GM10266 (cell line): Measurements from ENCODE around the gene GNGT1.

ENCODE experiments used
- DNase-seq: peaks from one replicate; pipeline ENCODE4 v3.0.0; 2012; ENCODE audit errors: extremely low spot score
- CTCF ChIP-seq: IDR thresholded peaks from 2 replicates; pipeline ENCODE4 v1.5.1; 2012; ENCODE audit warnings: mild to moderate bottlenecking, low read depth; ENCODE audit not compliant: control insufficient read depth, insufficient read depth; ENCODE audit errors: missing control alignments

The GNGT1 gene

GRCh38 chr7:93955304-93955703 is 48.9 kb downstream of the GNGT1 start:
- no peak for TF ChIP-seq CTCF
- no peak for DNase-seq

GRCh38 chr7:93957767-93958166 is 51.4 kb downstream of the GNGT1 start:
- DNase-seq: no peak
- TF ChIP-seq CTCF: no peak

GRCh38 chr7:93958216-93958615 is 51.8 kb downstream of the GNGT1 start:
- DNase-seq: no peak

GRCh38 chr7:93958651-93959050 is 52.3 kb downstream of the GNGT1 start:
- TF ChIP-seq CTCF: no peak
- no peak for DNase-seq

More at GRCh38 chr7:93958216-93958615, 51.8 kb downstream of the GNGT1 start:
- TF ChIP-seq CTCF: no peak
